Measurements from ENCODE around the gene TANC2. TPM values are rescaled to one million over a fixed set of nuclear protein-coding genes. Genes with fewer than 3 reads are reported as not detected.

Gene TANC2
- total and polyA plus RNA-seq, 9 of the 15 experiments (the other 6 are each of a cell fraction or from before 2014, with no cell fraction given), result 0.46 to 7.8 (median 4.5) TPM

DNA sequence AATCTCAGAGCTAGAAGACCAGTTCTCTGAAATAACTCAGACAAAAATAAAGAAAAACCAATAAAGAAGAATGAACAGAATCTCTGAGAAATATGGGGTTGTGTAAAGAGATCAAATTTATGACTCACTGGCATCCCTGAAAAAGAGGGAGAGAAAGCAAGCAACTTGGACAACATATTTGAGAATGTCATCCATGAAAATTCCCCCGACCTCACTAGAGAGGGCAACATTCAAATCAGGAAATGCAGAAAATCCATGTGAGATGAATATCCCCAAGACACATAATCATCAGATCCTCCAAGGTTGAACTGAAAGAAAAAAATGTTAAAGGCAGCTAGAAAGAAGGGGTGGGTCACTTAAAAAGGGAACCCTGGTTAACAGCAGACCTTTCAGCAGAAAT lies 32.1 kb downstream of the TANC2 start:
- FAIRE-seq (no peak), ATAC-seq (no peak), DNase-seq (ENCODE audit: extremely low read depth in 1 of 4, low spot score in 3 of 4) (no peak)
- no peaks in the 10 kb centered on the region for H3K9me1 ChIP-seq (ENCODE audit: control insufficient read depth, insufficient read depth, low read length)
- TF ChIP-seq HOXB6 (CRISPR knock-in tag; IDR thresholded peaks at IDR 0.05; ENCODE audit: borderline replicate concordance), result no peak
- no peak for TF ChIP-seq STAG1 (CRISPR knock-in tag; IDR thresholded peaks at IDR 0.05; ENCODE audit: borderline replicate concordance)
- TF ChIP-seq, protein P1, sequence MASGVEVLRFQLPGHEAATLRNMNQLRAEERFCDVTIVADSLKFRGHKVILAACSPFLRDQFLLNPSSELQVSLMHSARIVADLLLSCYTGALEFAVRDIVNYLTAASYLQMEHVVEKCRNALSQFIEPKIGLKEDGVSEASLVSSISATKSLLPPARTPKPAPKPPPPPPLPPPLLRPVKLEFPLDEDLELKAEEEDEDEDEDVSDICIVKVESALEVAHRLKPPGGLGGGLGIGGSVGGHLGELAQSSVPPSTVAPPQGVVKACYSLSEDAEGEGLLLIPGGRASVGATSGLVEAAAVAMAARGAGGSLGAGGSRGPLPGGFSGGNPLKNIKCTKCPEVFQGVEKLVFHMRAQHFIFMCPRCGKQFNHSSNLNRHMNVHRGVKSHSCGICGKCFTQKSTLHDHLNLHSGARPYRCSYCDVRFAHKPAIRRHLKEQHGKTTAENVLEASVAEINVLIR (CRISPR knock-in tag; IDR thresholded peaks at IDR 0.05), result no peak
- TF ChIP-seq, protein P2, sequence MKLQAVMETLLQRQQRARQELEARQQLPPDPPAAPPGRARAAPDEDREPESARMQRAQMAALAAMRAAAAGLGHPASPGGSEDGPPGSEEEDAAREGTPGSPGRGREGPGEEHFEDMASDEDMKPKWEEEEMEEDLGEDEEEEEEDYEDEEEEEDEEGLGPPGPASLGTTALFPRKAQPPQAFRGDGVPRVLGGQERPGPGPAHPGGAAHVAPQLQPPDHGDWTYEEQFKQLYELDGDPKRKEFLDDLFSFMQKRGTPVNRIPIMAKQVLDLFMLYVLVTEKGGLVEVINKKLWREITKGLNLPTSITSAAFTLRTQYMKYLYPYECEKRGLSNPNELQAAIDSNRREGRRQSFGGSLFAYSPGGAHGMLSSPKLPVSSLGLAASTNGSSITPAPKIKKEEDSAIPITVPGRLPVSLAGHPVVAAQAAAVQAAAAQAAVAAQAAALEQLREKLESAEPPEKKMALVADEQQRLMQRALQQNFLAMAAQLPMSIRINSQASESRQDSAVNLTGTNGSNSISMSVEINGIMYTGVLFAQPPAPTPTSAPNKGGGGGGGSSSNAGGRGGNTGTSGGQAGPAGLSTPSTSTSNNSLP (IDR thresholded peaks at IDR 0.05; ENCODE audit: borderline replicate concordance, low read depth, low read length), result no peak
- TF ChIP-seq, protein P3, sequence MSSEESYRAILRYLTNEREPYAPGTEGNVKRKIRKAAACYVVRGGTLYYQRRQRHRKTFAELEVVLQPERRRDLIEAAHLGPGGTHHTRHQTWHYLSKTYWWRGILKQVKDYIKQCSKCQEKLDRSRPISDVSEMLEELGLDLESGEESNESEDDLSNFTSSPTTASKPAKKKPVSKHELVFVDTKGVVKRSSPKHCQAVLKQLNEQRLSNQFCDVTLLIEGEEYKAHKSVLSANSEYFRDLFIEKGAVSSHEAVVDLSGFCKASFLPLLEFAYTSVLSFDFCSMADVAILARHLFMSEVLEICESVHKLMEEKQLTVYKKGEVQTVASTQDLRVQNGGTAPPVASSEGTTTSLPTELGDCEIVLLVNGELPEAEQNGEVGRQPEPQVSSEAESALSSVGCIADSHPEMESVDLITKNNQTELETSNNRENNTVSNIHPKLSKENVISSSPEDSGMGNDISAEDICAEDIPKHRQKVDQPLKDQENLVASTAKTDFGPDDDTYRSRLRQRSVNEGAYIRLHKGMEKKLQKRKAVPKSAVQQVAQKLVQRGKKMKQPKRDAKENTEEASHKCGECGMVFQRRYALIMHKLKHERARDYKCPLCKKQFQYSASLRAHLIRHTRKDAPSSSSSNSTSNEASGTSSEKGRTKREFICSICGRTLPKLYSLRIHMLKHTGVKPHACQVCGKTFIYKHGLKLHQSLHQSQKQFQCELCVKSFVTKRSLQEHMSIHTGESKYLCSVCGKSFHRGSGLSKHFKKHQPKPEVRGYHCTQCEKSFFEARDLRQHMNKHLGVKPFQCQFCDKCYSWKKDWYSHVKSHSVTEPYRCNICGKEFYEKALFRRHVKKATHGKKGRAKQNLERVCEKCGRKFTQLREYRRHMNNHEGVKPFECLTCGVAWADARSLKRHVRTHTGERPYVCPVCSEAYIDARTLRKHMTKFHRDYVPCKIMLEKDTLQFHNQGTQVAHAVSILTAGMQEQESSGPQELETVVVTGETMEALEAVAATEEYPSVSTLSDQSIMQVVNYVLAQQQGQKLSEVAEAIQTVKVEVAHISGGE (CRISPR knock-in tag; IDR thresholded peaks at IDR 0.05), result 0 out of 6 replicates have a peak, but pooled peaks of 1 of the 3 experiments have one; percentile 11
- no peak for TF ChIP-seq BDP1 (IDR thresholded peaks at IDR 0.05; ENCODE audit: insufficient read depth, insufficient read length)
- TF ChIP-seq CBX5 (IDR thresholded peaks at IDR 0.05; ENCODE audit: borderline replicate concordance, low read depth), result no peak
- no peak for TF ChIP-seq TAL1 (IDR thresholded peaks at IDR 0.05)
- no peak for TF ChIP-seq ZNF253 (CRISPR knock-in tag; conservative IDR thresholded peaks at IDR 0.05)
- intact Hi-C loops (cut with micrococcal nuclease), result no loop called here
- 56% methylated on average over 1 of the region's 1 CpG for WGBS (ENCODE audit: insufficient coverage, low coverage, missing lambda C conversion rate)
- no peak overlapping the region for H3K9ac ChIP-seq (ENCODE audit: insufficient read depth in 1 of 2, low read depth in 2 of 2, low read length in 2 of 2)
- no peak overlapping the region for H2AFZ ChIP-seq (ENCODE audit: low read depth, low read length)
- POLR2A ChIA-PET, result no interaction called here
- H3K36me3 ChIP-seq (ENCODE audit: control insufficient read depth, insufficient read depth, low read length), result no peaks in the 10 kb centered on the region
- in situ Hi-C loops (cut with MboI), result no loop called here
- peaks cover 0 to 8% of the 10 kb centered on the region in 2 experiments; a peak in 1 of 5 replicates for H3K4me1 ChIP-seq (replicated peaks in 1 of 2; ENCODE audit: control insufficient read depth in 2 of 2, insufficient read depth in 2 of 2, low read length in 2 of 2)
- no peaks in the 10 kb centered on the region for H3K27me3 ChIP-seq (ENCODE audit: control insufficient read depth in 2 of 2, insufficient read depth in 2 of 2, low read length in 2 of 2)
- no peaks in the 10 kb centered on the region for H4K20me1 ChIP-seq (replicated peaks; ENCODE audit: control insufficient read depth, insufficient read depth, low read length)
- no peak overlapping the region for H3K4me2 ChIP-seq (ENCODE audit: insufficient read depth, low read length)
- no TSS peak for BruUV-seq (replicated peaks)
- H3K9me3 ChIP-seq (replicated peaks; ENCODE audit: control insufficient read depth, insufficient read depth, low read depth, low read length), result no peaks in the 10 kb centered on the region
- H3K79me2 ChIP-seq (ENCODE audit: control insufficient read depth, insufficient read depth, low read length), result no peaks in the 10 kb centered on the region
- no peak overlapping the region for H3K4me3 ChIP-seq
- CTCF ChIA-PET (ENCODE audit: low intra/inter-chr PET ratio), result interaction anchor here (1.2 kb wide), 1 partner anchor 11 kb away, joined by 4 read pairs; no protein-coding TSS in a partner anchor
- no peak overlapping the region for H3K27ac ChIP-seq (ENCODE audit: extremely low read depth, low read depth, low read length)
